ENCODE measurements around the gene ICAM4.

ICAM4 gene

GRCh38 chr19:10317045-10317856 is 30.5 kb downstream of the ICAM4 start:
- H3F3A ChIP-seq (ENCODE audit: insufficient read depth, low read length) = no peaks in the 10 kb centered on the region
- no peak for DNase-seq

GRCh38 chr19:10317857-10318462 is 31.2 kb downstream of the ICAM4 start:
- no peak overlapping the region for H3K4me2 ChIP-seq (ENCODE audit: low read depth, low read length)
- no peaks in the 10 kb centered on the region for H4K20me1 ChIP-seq (ENCODE audit: insufficient read depth, low read length)
- H3K27ac ChIP-seq (ENCODE audit: low read length) = no peak overlapping the region
- no peaks in the 10 kb centered on the region for H3K9me2 ChIP-seq (replicated peaks; ENCODE audit: insufficient read depth, low read length)
- H2AFZ ChIP-seq (ENCODE audit: low read length) = no peak overlapping the region
- no peak for TF ChIP-seq EZH2phosphoT487 (IDR thresholded peaks at IDR 0.05; ENCODE audit: low read length)
- no peak for TF ChIP-seq EZH2 (optimal IDR thresholded peaks at IDR 0.05; ENCODE audit: low read depth, low read length)
- H3K9ac ChIP-seq (ENCODE audit: low read length) = no peak overlapping the region
- peaks cover 3% of the 10 kb centered on the region; the same call in 1 of the 2 replicates for H3K79me2 ChIP-seq (ENCODE audit: low read length)
- H3K9me3 ChIP-seq (replicated peaks; ENCODE audit: insufficient read depth, low read length) = no peaks in the 10 kb centered on the region
- no peaks in the 10 kb centered on the region for H3K27me3 ChIP-seq (replicated peaks; ENCODE audit: insufficient read depth, low read length)
- no peaks in the 10 kb centered on the region for H3F3A ChIP-seq (ENCODE audit: insufficient read depth, low read length)
- no peaks in the 10 kb centered on the region for H3K36me3 ChIP-seq (replicated peaks; ENCODE audit: insufficient read depth, low read length)
- no peak overlapping the region for H3K4me3 ChIP-seq (ENCODE audit: low read length)
- 0 out of 2 replicates have a peak, but pooled peaks cover 4% of the 10 kb centered on the region for H3K4me1 ChIP-seq (ENCODE audit: low read length)
- DNase-seq = no peak

More at GRCh38 chr19:10317045-10317856, 30.5 kb downstream of the ICAM4 start:
- no peaks in the 10 kb centered on the region for H3K27me3 ChIP-seq (replicated peaks; ENCODE audit: insufficient read depth, low read length)
- H3K4me2 ChIP-seq (ENCODE audit: low read depth, low read length) = no peak overlapping the region
- no peak for TF ChIP-seq CTCF (IDR thresholded peaks at IDR 0.05; ENCODE audit: low read length)
- TF ChIP-seq EZH2phosphoT487 (IDR thresholded peaks at IDR 0.05; ENCODE audit: low read length) = no peak
- TF ChIP-seq EZH2 (optimal IDR thresholded peaks at IDR 0.05; ENCODE audit: low read depth, low read length) = no peak
- no peaks in the 10 kb centered on the region for H3K36me3 ChIP-seq (replicated peaks; ENCODE audit: insufficient read depth, low read length)
- H3K9me2 ChIP-seq (replicated peaks; ENCODE audit: insufficient read depth, low read length) = no peaks in the 10 kb centered on the region
- no peak overlapping the region for H2AFZ ChIP-seq (ENCODE audit: low read length)
- no peaks in the 10 kb centered on the region for H3K9me3 ChIP-seq (replicated peaks; ENCODE audit: insufficient read depth, low read length)
- H3K4me1 ChIP-seq (ENCODE audit: low read length) = 0 out of 2 replicates have a peak, but pooled peaks cover 4% of the 10 kb centered on the region
- H3K9ac ChIP-seq (ENCODE audit: low read length) = no peak overlapping the region
- no peak overlapping the region for H3K4me3 ChIP-seq (ENCODE audit: low read length)
- no peak overlapping the region for H3K27ac ChIP-seq (ENCODE audit: low read length)
- no peaks in the 10 kb centered on the region for H4K20me1 ChIP-seq (ENCODE audit: insufficient read depth, low read length)
- peaks cover 3% of the 10 kb centered on the region; the same call in 1 of the 2 replicates for H3K79me2 ChIP-seq (ENCODE audit: low read length)

- TF ChIP-seq EZH2phosphoT487 (IDR thresholded peaks at IDR 0.05; ENCODE audit: low read length) (no peak), CTCF (IDR thresholded peaks at IDR 0.05; ENCODE audit: low read length) (no peak), EZH2 (optimal IDR thresholded peaks at IDR 0.05; ENCODE audit: low read depth, low read length) (no peak)
- no peak for DNase-seq
- no peaks in the 10 kb centered on the region for H3K9me3 ChIP-seq (replicated peaks; ENCODE audit: insufficient read depth, low read length)
- no peak overlapping the region for H2AFZ ChIP-seq (ENCODE audit: low read length)
- H4K20me1 ChIP-seq (ENCODE audit: insufficient read depth, low read length) = no peaks in the 10 kb centered on the region
- H3K4me3 ChIP-seq (ENCODE audit: low read length) = no peak overlapping the region
- H3K4me2 ChIP-seq (ENCODE audit: low read depth, low read length) = no peak overlapping the region
- no peak overlapping the region for H3K9ac ChIP-seq (ENCODE audit: low read length)
- no peaks in the 10 kb centered on the region for H3F3A ChIP-seq (ENCODE audit: insufficient read depth, low read length)
- no peak overlapping the region for H3K27ac ChIP-seq (ENCODE audit: low read length)
- H3K9me2 ChIP-seq (replicated peaks; ENCODE audit: insufficient read depth, low read length) = no peaks in the 10 kb centered on the region
- peaks cover 3% of the 10 kb centered on the region; the same call in 1 of the 2 replicates for H3K79me2 ChIP-seq (ENCODE audit: low read length)
- 0 out of 2 replicates have a peak, but pooled peaks cover 4% of the 10 kb centered on the region for H3K4me1 ChIP-seq (ENCODE audit: low read length)
- H3K27me3 ChIP-seq (replicated peaks; ENCODE audit: insufficient read depth, low read length) = no peaks in the 10 kb centered on the region
- H3K36me3 ChIP-seq (replicated peaks; ENCODE audit: insufficient read depth, low read length) = no peaks in the 10 kb centered on the region
Observed at GRCh38 chr19:10318807-10319682, 32.3 kb downstream of the ICAM4 start.

Measured in MM.1S (cell line).